ENCODE measurements around the gene HPCAL1. TPM values are rescaled to one million over a fixed set of nuclear protein-coding genes. Genes with fewer than 3 reads are reported as not detected.
"Not testable (repeated sequence)": the region's sequence is repeated elsewhere in the genome, so short reads cannot be mapped to it uniquely, and the experiment has no call there.

Gene HPCAL1
- total RNA-seq, 1 experiment from 2014 or later, result 165 TPM

- in situ Hi-C loops (cut with HindIII; ENCODE audit: low pct_unique_long_range_greater_than_20kb, low sequenced_read_pairs), result no loop called here
Measured at GRCh38 chr2:10296142-10296541, 6.6 kb upstream of the HPCAL1 start.

GRCh38 chr2:10297191-10297830 is 5.4 kb upstream of the HPCAL1 start:
- in situ Hi-C loops (cut with HindIII; ENCODE audit: low pct_unique_long_range_greater_than_20kb, low sequenced_read_pairs), result no loop called here
- no peak for DNase-seq (ENCODE audit: low read depth)

More at GRCh38 chr2:10296142-10296541, 6.6 kb upstream of the HPCAL1 start:
- no peak for DNase-seq (ENCODE audit: low read depth)

- peak; percentile 33 for DNase-seq (ENCODE audit: low read depth)
- in situ Hi-C loops (cut with HindIII; ENCODE audit: low pct_unique_long_range_greater_than_20kb, low sequenced_read_pairs), result no loop called here
Measured at GRCh38 chr2:10297959-10298531, 4.7 kb upstream of the HPCAL1 start.

GRCh38 chr2:10298777-10299176 is 3.9 kb upstream of the HPCAL1 start:
- DNase-seq (ENCODE audit: low read depth); in situ Hi-C loops (cut with HindIII; ENCODE audit: low pct_unique_long_range_greater_than_20kb, low sequenced_read_pairs): not testable (repeated sequence)

- in situ Hi-C loops (cut with HindIII; ENCODE audit: low pct_unique_long_range_greater_than_20kb, low sequenced_read_pairs), result no loop called here
Measured at GRCh38 chr2:10300328-10300920, 2.3 kb upstream of the HPCAL1 start.

GRCh38 chr2:10300997-10301940 is 1.4 kb upstream of the HPCAL1 start:
- in situ Hi-C loops (cut with HindIII; ENCODE audit: low pct_unique_long_range_greater_than_20kb, low sequenced_read_pairs), result no loop called here
- no peak for DNase-seq (ENCODE audit: low read depth)

More at GRCh38 chr2:10300328-10300920, 2.3 kb upstream of the HPCAL1 start:
- DNase-seq (ENCODE audit: low read depth), result no peak

GRCh38 chr2:10301941-10302478 is 694 bp upstream of the HPCAL1 start:
- no peak for DNase-seq (ENCODE audit: low read depth)
- in situ Hi-C loops (cut with HindIII; ENCODE audit: low pct_unique_long_range_greater_than_20kb, low sequenced_read_pairs), result no loop called here

- peak; percentile 38 for DNase-seq (ENCODE audit: low read depth)
- in situ Hi-C loops (cut with HindIII; ENCODE audit: low pct_unique_long_range_greater_than_20kb, low sequenced_read_pairs), result no loop called here
Measured at GRCh38 chr2:10303181-10303693, 533 bp downstream of the HPCAL1 start.

GRCh38 chr2:10303694-10304378 is 1.1 kb downstream of the HPCAL1 start:
- peak; percentile 59 for DNase-seq (ENCODE audit: low read depth)
- in situ Hi-C loops (cut with HindIII; ENCODE audit: low pct_unique_long_range_greater_than_20kb, low sequenced_read_pairs), result no loop called here

- in situ Hi-C loops (cut with HindIII; ENCODE audit: low pct_unique_long_range_greater_than_20kb, low sequenced_read_pairs), result no loop called here
Measured at GRCh38 chr2:10304458-10305253, 2.0 kb downstream of the HPCAL1 start.

GRCh38 chr2:10305254-10305635 is 2.5 kb downstream of the HPCAL1 start:
- DNase-seq (ENCODE audit: low read depth), result no peak
- in situ Hi-C loops (cut with HindIII; ENCODE audit: low pct_unique_long_range_greater_than_20kb, low sequenced_read_pairs), result no loop called here

More at GRCh38 chr2:10304458-10305253, 2.0 kb downstream of the HPCAL1 start:
- DNase-seq (ENCODE audit: low read depth), result no peak

GRCh38 chr2:10305715-10306114 is 3.0 kb downstream of the HPCAL1 start:
- in situ Hi-C loops (cut with HindIII; ENCODE audit: low pct_unique_long_range_greater_than_20kb, low sequenced_read_pairs), result no loop called here
- no peak for DNase-seq (ENCODE audit: low read depth)

GRCh38 chr2:10306901-10307463 is 4.3 kb downstream of the HPCAL1 start:
- in situ Hi-C loops (cut with HindIII; ENCODE audit: low pct_unique_long_range_greater_than_20kb, low sequenced_read_pairs), result no loop called here

GRCh38 chr2:10307561-10308156 is 5.0 kb downstream of the HPCAL1 start:
- in situ Hi-C loops (cut with HindIII; ENCODE audit: low pct_unique_long_range_greater_than_20kb, low sequenced_read_pairs), result no loop called here
- no peak for DNase-seq (ENCODE audit: low read depth)

More at GRCh38 chr2:10306901-10307463, 4.3 kb downstream of the HPCAL1 start:
- no peak for DNase-seq (ENCODE audit: low read depth)

GRCh38 chr2:10308866-10309265 is 6.2 kb downstream of the HPCAL1 start:
- no peak for DNase-seq (ENCODE audit: low read depth)
- in situ Hi-C loops (cut with HindIII; ENCODE audit: low pct_unique_long_range_greater_than_20kb, low sequenced_read_pairs), result no loop called here

GRCh38 chr2:10309286-10309685 is 6.6 kb downstream of the HPCAL1 start:
- DNase-seq (ENCODE audit: low read depth), result no peak

More at GRCh38 chr2:10309286-10309685, 6.6 kb downstream of the HPCAL1 start:
- in situ Hi-C loops (cut with HindIII; ENCODE audit: low pct_unique_long_range_greater_than_20kb, low sequenced_read_pairs), result no loop called here

Data from Caki2 (cell line).